ENCODE measurements around the gene CDCA7. TPM values are rescaled to one million over a fixed set of nuclear protein-coding genes. Genes with fewer than 3 reads are reported as not detected.

Gene CDCA7
- total RNA-seq, 2 experiments from 2014 or later: 98.2 to 170 TPM

DNA sequence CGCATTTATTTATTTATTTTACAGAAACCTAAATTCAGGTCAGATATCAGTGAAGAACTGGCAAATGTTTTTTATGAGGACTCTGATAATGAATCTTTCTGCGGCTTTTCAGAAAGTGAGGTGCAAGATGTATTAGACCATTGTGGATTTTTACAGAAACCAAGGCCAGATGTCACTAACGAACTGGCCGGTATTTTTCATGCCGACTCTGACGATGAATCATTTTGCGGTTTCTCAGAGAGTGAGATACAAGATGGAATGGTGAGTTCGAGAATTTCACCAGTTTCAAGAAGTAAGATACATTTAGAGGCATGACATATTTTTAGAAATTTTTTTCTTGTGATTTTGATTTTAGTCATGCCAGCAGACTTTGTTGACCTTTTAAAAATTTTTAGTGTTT, 4.6 kb downstream of the CDCA7 start:
- intact Hi-C loops (cut with micrococcal nuclease; ENCODE audit: unreplicated experiment): loop anchor here (10.0 kb wide), 2 partner anchors 516 to 1276 kb away; no protein-coding TSS in a partner anchor
- Histone ChIP-seq H3K4me2 (ENCODE audit: low read length) (peak overlapping the region; percentile 94), H3K79me2 (ENCODE audit: insufficient read depth, low read depth, low read length) (peaks cover 92% of the 10 kb centered on the region), H3K9me2 (ENCODE audit: insufficient read depth, low read length) (no peaks in the 10 kb centered on the region), H2AFZ (ENCODE audit: low read length) (no peak overlapping the region), H3K9me3 (ENCODE audit: low read length) (no peaks in the 10 kb centered on the region), H4K20me1 (ENCODE audit: insufficient read depth, low read length) (peaks cover 58% of the 10 kb centered on the region), H3K27ac (ENCODE audit: low read depth, low read length, poor library complexity, severe bottlenecking) (peak overlapping the region; percentile 47), H3K4me3 (ENCODE audit: low read depth, low read length, poor library complexity, severe bottlenecking) (peak overlapping the region; percentile 56), H3K36me3 (ENCODE audit: insufficient read depth, low read length) (peaks cover 90% of the 10 kb centered on the region), H3K4me1 (ENCODE audit: insufficient read depth, low read length, poor library complexity, severe bottlenecking) (peaks cover 49% of the 10 kb centered on the region)
- DNase-seq (ENCODE audit: low spot score): peak; percentile 39
- BruUV-seq (replicated peaks): no TSS peak
- ChIA-PET POLR2A (interaction anchor here (0.6 to 1.2 kb wide), 2 partner anchors 10 to 76 kb away, joined by 3 to 4 read pairs; no protein-coding TSS in a partner anchor), CTCF (ENCODE audit: unreplicated experiment) (no interaction called here)
- TF ChIP-seq CTCF (conservative IDR thresholded peaks at IDR 0.05; ENCODE audit: low read length): no peak

DNA sequence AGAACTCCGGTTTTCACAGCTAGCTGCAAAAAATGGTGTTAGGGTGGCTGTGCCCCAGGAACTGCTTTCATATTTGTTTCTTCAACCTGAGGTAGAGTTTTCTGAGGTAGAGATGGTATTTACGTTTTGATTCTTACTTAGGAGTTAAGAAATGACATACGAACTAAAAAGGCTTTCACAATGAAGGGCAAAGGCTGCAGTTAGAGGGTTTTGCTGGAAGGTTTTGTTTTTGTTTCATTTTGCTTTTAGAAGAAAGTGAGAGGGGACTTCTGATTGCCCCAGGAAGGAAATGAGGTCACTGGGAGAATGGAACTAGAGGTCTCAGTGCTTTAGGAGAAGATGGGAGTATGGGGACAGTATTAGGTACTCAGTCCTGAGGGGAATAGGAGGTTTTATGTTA, 15.5 kb downstream of the CDCA7 start:
- H2AFZ ChIP-seq (ENCODE audit: low read length): no peak overlapping the region
- no peak for TF ChIP-seq CTCF (conservative IDR thresholded peaks at IDR 0.05; ENCODE audit: low read length)
- no peak for TF ChIP-seq EZH2phosphoT487 (IDR thresholded peaks at IDR 0.05; ENCODE audit: borderline replicate concordance, low read depth, low read length)
- H3K79me2 ChIP-seq (ENCODE audit: insufficient read depth, low read depth, low read length): no peaks in the 10 kb centered on the region; the same call in 1 of the 2 replicates
- H4K20me1 ChIP-seq (ENCODE audit: insufficient read depth, low read length): 0 out of 2 replicates have a peak, but pooled peaks cover 13% of the 10 kb centered on the region
- H3K4me1 ChIP-seq (ENCODE audit: insufficient read depth, low read length, poor library complexity, severe bottlenecking): no peaks in the 10 kb centered on the region
- intact Hi-C loops (cut with micrococcal nuclease; ENCODE audit: unreplicated experiment): no loop called here
- no peak for DNase-seq (ENCODE audit: low spot score)
- H3K4me3 ChIP-seq (ENCODE audit: low read depth, low read length, poor library complexity, severe bottlenecking): no peak overlapping the region
- H3K36me3 ChIP-seq (ENCODE audit: insufficient read depth, low read length): peaks cover 96% of the 10 kb centered on the region
- no peak overlapping the region for H3K27ac ChIP-seq (ENCODE audit: low read depth, low read length, poor library complexity, severe bottlenecking)
- H3K9me3 ChIP-seq (ENCODE audit: low read length): no peaks in the 10 kb centered on the region
- no peaks in the 10 kb centered on the region for H3K9me2 ChIP-seq (ENCODE audit: insufficient read depth, low read length)
- POLR2A ChIA-PET: interaction anchor here (0.5 to 2.4 kb wide), 3 partner anchors 12 to 67 kb away, joined by 3 to 6 read pairs (median 3); no protein-coding TSS in a partner anchor
- BruUV-seq (replicated peaks): no TSS peak
- no peak overlapping the region for H3K4me2 ChIP-seq (ENCODE audit: low read length)
- CTCF ChIA-PET (ENCODE audit: unreplicated experiment): no interaction called here

DNA sequence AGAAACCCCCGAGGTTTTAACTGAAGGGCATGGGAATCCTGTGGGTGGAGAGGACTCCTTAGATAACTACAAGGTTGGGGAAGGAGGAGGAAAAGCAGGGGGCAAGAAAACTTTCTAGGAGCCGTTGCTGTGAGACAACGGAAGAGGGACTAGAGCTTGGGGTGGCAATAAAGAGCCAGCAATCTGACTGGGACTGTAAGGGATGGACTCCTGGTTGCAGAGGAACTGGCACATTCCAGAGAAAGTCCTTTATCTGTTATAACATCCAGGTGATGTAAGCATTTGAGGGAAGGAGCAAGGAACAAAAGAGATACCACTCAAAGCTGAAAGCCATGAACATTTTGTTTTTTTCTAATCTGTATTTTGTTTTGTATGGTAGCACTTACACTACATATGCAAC, 16.4 kb downstream of the CDCA7 start:
- no peak overlapping the region for H3K27ac ChIP-seq (ENCODE audit: low read depth, low read length, poor library complexity, severe bottlenecking)
- peaks cover 96% of the 10 kb centered on the region for H3K36me3 ChIP-seq (ENCODE audit: insufficient read depth, low read length)
- TF ChIP-seq EZH2phosphoT487 (IDR thresholded peaks at IDR 0.05; ENCODE audit: borderline replicate concordance, low read depth, low read length): no peak
- TF ChIP-seq CTCF (conservative IDR thresholded peaks at IDR 0.05; ENCODE audit: low read length): no peak
- H3K4me1 ChIP-seq (ENCODE audit: insufficient read depth, low read length, poor library complexity, severe bottlenecking): no peaks in the 10 kb centered on the region
- H2AFZ ChIP-seq (ENCODE audit: low read length): no peak overlapping the region
- POLR2A ChIA-PET: interaction anchor here (2.4 kb wide), 1 partner anchor 13 kb away, joined by 6 read pairs; no protein-coding TSS in a partner anchor
- H4K20me1 ChIP-seq (ENCODE audit: insufficient read depth, low read length): 0 out of 2 replicates have a peak, but pooled peaks cover 12% of the 10 kb centered on the region
- H3K79me2 ChIP-seq (ENCODE audit: insufficient read depth, low read depth, low read length): no peaks in the 10 kb centered on the region; the same call in 1 of the 2 replicates
- no peak overlapping the region for H3K4me3 ChIP-seq (ENCODE audit: low read depth, low read length, poor library complexity, severe bottlenecking)
- DNase-seq (ENCODE audit: low spot score): no peak
- intact Hi-C loops (cut with micrococcal nuclease; ENCODE audit: unreplicated experiment): no loop called here
- CTCF ChIA-PET (ENCODE audit: unreplicated experiment): interaction anchor here (0.5 kb wide), 1 partner anchor 1075 kb away, joined by 5 read pairs; no protein-coding TSS in a partner anchor
- H3K4me2 ChIP-seq (ENCODE audit: low read length): no peak overlapping the region
- no peaks in the 10 kb centered on the region for H3K9me2 ChIP-seq (ENCODE audit: insufficient read depth, low read length)
- BruUV-seq (replicated peaks): no TSS peak
- no peaks in the 10 kb centered on the region for H3K9me3 ChIP-seq (ENCODE audit: low read length)

Data from OCI-LY7 (cell line).